Measurements from ENCODE around the gene SULT1A2.
"Not testable (repeated sequence)": the region's sequence is repeated elsewhere in the genome, so short reads cannot be mapped to it uniquely, and the experiment has no call there.

The SULT1A2 gene

DNA sequence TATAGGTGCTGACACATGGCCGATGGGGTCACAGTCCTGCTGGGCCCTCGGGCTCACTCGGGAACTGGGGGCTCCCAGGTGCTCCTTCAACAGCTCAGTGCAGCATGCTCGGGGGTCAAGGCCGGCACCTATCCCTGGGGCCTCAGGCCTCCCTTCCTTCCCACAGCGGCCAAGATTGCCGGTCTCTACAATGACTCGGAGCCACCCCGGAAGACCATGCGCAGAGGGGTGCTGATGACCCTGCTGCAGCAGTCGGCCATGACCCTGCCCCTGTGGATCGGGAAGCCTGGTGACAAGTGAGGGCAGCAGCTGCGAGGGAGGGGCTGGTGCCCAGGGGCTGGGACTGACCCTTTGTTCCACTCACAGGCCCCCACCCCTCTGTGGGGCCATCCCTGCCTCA, 6.9 kb downstream of the SULT1A2 start:
- DNase-seq: no peak

DNA sequence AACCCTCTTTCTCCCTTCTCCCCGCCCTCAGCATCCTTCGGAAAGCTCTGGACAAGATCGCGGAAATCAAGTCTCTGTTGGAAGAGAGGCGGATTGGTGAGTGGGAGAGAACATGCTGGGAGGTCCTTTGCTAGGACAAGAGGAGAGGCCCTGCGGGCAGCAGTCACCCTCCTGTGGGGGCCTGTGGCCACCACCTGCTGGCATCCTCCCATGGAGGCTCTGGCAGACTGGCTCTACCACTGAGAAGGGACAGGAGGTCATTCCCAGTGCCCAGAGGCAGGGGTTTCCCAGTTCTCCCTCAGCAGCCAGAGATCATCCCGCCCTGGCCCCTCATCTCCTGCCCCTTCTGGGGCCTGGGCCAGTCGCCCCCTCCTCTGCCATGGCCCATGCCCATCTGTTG, 7.8 kb downstream of the SULT1A2 start:
- no peak for DNase-seq

GRCh38 chr16:28587386-28587785, 9.5 kb downstream of the SULT1A2 start:
- DNase-seq: no peak

DNA sequence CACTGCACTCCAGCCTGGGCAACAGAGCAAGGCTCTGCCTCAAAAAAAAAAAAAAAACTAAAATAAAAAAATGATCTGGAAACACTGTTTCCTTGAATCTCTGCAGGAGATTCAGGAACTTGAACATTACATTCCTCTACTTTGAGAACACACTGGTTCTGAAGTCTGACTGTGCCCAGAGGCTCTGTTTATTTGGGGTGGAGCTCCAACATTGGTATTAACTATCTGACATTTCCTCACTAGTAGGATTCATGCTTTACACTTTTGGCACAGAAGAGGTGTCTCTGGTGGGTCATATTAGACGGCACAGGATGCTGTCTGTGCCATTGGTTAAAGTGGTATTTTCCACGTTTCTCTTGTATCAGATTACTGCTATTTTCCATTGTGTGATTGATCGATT, 10.4 kb downstream of the SULT1A2 start:
- no peak for DNase-seq

DNA sequence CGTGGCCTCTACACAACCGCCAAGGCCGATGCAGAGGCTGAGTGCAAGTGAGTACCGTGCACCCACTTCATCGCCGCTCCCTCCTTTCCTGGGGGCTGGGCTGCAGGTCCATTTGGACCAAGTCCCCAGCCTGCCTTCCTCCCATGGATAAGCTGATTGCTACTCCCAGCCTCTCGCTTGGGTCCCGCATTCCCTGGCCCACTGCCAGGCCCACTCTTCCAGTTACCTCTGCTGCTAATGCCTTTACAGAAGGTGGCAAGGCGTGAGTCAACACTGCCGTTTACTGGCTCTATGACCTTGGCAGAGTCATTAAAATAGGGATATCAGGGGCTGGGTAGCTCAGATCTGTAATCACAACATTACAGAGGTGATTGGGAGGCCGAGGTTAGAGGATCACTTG, 11.2 kb downstream of the SULT1A2 start:
- no peak for DNase-seq

DNA sequence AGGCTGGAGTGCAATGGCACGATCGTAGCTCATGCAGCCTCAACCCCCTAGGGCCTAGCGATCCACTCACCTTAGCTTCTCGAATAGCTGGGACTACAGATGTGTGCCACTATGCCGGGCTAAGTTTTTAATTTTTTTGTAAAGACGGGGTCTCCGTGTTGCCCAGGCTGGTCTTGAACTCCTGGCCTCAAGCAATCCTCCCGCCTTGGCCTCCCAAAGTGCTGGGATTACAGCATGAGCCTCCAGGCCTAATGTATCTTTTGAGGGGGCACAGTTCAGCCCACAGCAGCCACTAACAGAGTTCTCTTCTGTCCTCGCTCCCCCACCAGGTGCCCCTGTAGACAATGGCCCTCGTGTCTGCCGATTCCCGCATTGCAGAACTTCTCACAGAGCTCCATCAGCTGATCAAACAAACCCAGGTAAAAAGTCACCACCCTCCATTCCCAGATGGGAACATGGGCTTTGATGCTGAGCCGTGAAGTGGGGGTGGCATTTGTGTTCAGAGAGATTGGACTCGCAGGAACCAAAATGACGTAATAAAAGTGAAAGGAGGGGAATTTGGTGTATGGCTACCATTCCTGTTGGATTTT, 16.0 kb downstream of the SULT1A2 start:
- no peak for DNase-seq

GRCh38 chr16:28575446-28576109, 21.3 kb downstream of the SULT1A2 start:
- DNase-seq: no peak

DNA sequence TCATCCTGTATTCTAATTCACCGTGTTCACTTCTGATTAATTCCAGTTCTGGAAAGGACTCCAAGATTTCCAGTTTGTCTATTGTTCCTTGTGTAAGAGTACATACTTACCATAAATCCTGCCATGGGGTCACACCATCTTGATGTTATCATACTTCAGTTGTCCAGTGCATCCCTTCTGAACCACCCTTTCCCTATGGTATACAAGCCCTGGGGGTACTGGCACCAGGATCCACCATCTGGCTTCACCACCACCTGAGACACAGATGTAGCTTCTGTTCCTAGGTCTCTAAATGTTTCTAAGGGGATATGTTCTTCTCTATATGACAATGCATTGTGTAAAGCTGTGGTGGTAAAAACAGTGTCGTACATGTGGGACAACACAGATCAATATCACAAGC, 21.9 kb downstream of the SULT1A2 start:
- no peak for DNase-seq

DNA sequence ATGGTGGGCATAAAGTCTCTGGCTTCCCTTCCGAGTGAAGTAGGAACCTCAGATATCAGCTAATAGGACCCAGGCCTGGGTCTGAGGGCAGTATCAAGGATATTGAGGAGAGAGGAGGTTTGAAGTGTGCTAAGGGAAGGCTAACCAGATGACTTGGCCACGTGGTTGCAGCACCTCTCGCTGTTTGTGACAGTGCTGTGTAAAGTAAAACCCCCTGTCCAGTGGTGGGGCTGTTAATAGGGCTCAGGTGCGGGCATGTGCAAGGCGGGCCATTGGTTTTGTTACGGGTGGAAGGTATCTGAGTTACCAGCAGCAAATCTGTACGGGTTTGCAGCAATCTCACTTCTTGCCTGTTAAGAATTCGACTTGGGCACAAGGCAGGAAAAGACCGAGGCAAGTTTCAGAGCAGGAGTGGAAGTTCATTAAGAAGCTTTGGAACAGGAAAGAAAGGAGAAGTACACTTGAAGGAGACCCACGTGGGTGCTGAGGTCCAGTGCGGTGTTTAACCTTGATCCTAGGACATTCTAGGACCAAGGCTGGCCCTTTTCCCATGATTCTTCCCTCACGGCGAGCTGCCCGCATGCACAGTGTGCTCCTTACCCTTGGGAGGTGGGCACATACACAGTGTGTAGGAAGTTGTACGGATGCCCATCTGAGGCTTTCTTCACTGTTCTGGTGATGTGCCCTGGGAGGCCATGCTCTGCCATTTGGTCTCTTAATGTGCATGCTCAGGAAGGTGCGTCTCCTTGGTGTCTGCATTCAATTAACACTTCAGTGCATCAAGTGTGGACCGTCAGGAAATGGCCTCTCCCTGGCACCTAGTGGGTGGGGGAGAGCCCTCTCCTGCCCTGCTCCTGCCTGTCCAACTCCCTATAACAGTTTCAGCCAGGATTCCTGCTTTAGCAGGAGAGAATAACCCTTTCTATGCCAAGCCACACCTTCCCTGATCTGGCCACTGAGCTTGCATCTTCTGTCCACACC, 22.8 kb downstream of the SULT1A2 start:
- no peak for DNase-seq

GRCh38 chr16:28572696-28573510, 23.9 kb downstream of the SULT1A2 start:
- no peak for DNase-seq

- no peak for DNase-seq
Observed at GRCh38 chr16:28569968-28570752, 26.7 kb downstream of the SULT1A2 start.

GRCh38 chr16:28569021-28569420, 27.8 kb downstream of the SULT1A2 start:
- no peak for DNase-seq

DNA sequence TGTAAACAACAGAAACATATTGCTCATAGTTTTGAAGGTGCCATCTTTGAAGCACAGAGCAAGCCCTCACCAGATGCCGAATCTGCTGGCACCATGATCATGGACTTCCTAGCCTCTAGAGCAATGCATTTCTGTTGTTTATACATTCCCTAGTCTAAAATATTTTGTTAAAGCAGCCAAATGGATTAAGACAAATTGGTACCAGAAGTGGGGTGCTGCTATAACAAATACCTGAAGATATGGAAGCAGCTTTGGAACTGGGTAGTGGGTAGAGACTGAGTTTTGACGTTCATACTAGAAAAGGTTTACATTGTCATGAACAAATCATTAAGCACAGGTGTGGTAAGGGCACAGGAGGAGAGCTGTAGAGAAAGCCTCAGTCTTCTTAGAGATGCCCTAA, 29.6 kb downstream of the SULT1A2 start:
- DNase-seq: no peak

DNA sequence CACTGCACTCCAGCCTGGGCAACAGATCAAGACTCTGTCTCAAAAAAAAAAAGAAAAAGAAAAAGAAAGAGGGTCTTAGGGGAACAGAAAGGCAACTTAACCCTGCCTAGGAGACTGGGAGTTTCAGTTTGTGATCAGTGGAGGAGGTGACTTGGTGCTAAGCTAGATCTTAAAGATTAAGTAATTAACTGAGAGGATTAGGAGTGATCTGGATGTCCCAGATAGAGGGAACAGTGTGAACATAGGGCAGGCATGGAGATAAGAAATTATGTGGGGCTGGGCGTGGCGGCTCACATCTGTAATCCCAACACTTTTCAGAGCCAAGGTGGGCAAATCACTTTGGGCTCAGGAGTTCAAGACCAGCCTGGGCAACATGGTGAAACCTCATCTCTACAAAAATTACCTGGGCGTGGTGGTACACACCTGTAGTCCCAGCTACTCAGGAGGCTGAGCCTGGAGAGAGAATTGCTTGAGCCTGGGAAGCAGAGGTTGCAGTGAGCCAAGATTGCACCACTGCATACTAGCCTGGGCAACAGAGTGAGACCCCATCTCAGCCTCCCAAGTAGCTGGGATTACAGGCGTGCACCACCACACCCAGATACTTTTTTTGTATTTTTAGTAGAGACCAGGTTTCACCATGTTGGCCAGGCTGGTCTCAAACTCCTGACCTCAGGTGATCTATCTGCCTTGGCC, 30.5 kb downstream of the SULT1A2 start:
- not testable (repeated sequence) for DNase-seq

DNA sequence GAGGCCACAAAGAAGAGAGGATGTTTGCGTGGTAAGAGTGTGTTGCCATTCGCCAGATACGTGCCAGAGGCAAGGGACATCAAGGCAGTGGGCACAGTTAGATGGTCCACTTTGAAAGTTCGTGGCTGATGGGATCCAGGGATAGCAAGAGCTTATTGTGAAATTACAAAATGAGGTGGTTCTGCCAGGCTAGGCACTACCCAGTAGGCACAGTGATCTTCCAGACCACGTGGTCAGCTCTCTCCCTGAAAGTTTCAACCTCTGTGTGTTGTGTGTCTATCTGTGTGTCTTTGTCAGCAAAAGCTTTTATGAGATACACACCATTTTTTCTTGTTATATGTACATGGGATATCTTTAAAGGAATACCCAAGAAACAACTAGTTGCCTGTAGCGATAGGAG, 33.6 kb downstream of the SULT1A2 start:
- no peak for DNase-seq

DNA sequence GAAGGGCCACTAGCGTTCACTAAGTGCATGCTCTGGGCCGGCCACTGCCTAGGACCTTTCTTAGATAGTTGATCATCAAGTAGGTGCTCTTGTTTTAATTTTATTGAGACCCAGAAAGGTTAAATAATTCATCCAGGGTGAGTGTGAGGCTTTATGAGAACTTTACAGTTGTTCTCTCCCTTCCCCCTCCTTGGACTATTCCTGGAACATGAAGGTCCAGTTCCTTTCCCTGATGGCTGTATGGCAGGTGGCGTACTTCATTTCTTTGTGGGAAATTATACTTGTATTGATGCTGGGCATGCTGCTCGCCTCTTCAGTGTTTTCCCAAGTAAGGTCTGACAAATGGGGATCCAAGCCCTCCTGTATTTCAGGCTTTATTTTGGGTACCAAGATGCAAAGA, 34.7 kb downstream of the SULT1A2 start:
- DNase-seq: no peak

DNA sequence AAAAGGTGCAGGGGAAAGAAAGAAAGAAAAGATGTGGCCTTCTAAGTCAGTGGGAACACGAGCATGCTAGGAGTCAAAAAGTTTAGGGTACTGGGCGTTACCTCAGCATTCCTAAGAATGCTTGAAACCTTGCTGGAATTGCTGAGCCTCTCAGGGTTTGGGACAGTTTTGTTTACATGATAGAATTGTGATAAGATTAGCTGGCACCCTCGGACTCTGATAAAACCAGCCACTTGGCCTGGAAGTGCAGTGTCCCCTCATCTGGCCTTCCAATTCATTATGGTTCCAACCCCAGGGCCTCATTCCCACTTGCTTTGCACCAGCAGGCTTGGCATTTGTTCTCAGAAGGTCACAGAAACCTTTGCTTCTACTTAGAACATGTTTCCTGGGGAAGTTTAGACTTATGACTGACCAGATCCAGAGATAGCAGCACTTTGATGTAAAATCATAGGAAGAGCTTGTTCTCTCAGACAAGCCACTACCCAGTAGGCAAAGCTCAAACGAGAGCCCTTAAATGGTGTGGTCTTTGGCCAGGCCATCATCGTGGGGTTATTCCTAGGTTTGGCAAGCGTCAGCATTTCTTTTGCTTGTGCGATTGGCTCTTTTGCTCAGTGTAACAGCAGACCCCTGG, 35.2 kb downstream of the SULT1A2 start:
- no peak for DNase-seq

DNA sequence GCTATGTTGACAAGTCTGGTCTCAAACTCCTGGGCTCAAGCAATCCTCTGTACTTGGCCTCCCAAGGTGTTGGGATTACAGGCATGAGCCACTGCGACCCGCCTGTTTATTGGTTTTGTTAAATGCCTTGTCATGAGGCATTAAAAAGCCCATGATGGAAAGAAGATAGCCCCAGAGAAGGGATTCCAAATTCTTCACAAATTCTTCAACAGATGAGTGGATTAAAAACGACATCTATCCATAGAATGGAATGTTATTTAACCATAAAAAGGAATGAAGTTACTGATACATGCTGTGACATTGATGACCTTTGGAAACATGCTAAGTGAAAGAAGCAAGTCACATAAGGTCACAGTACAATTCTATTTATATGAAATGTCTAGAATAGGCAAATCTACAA, 38.4 kb downstream of the SULT1A2 start:
- DNase-seq: no peak

- DNase-seq: no peak
Observed at GRCh38 chr16:28556914-28557320, 39.9 kb downstream of the SULT1A2 start.

- no peak for DNase-seq
Observed at GRCh38 chr16:28555561-28555960, 41.3 kb downstream of the SULT1A2 start.

All from activated CD8-positive, alpha-beta memory T cell treated with anti-CD3 and anti-CD28 coated beads for 24 hours (primary cell).